Thyroid gland (tissue), 4 donors: ENCODE data around the gene BTBD9.

Source experiments
- CTCF ChIP-seq, 6 experiments: fragments of 200-600 bp in 3 of 6; fragments of 450-650 bp in 3 of 6; sonication (generic) in 3 of 6; IDR thresholded peaks; one replicate each; pipeline ENCODE4 v1.5.1; 2016 to 2019; ENCODE audit warnings: antibody characterized with exemption in 6 of 6, mild to moderate bottlenecking in 2 of 6, inconsistent platforms in 1 of 6, moderate library complexity in 1 of 6
- POLR2A ChIP-seq, 2 donors: fragments of 450-650 bp; IDR thresholded peaks; one replicate each; pipeline ENCODE4 v1.6.1; 2017; ENCODE audit warnings: antibody characterized with exemption in 2 of 2, mild to moderate bottlenecking in 2 of 2, moderate library complexity in 1 of 2

- no peak for TF ChIP-seq CTCF (IDR thresholded peaks at IDR 0.05)
- no peak for TF ChIP-seq POLR2A (IDR thresholded peaks at IDR 0.05)
Observed at GRCh38 chr6:38212116-38212515, 427.6 kb downstream of the BTBD9 start.
